HG02981 (cell line): ENCODE measurements around the gene SRSF6.
"Not testable (repeated sequence)": the region's sequence is repeated elsewhere in the genome, so short reads cannot be mapped to it uniquely, and the experiment has no call there.

Source experiments
- ATAC-seq: cut with Tn5 transposase; IDR thresholded peaks from one replicate; pipeline ENCODE4 v1.9.1; 2021; ENCODE audit warnings: mild to moderate bottlenecking, moderate library complexity; ENCODE audit not compliant: unreplicated experiment

SRSF6 gene

GRCh38 chr20:43448748-43449535 is 8.8 kb upstream of the SRSF6 start:
- no peak for ATAC-seq

- no peak for ATAC-seq
These were observed 6.6 kb upstream of the SRSF6 start for GRCh38 chr20:43450841-43451799.

GRCh38 chr20:43452404-43453126 is 5.1 kb upstream of the SRSF6 start:
- no peak for ATAC-seq

- not testable (repeated sequence) for ATAC-seq
These were observed 1.4 kb upstream of the SRSF6 start for GRCh38 chr20:43456252-43456651.

- ATAC-seq = peak; percentile 80
These were observed 672 bp upstream of the SRSF6 start for GRCh38 chr20:43456809-43457639.

- ATAC-seq = peak; percentile 2
These were observed 777 bp downstream of the SRSF6 start for GRCh38 chr20:43458422-43458924.

GRCh38 chr20:43459022-43459942 is 1.6 kb downstream of the SRSF6 start:
- ATAC-seq = no peak

GRCh38 chr20:43460172-43460829 is 2.6 kb downstream of the SRSF6 start:
- ATAC-seq = no peak

GRCh38 chr20:43460830-43461200 is 3.1 kb downstream of the SRSF6 start:
- no peak for ATAC-seq

GRCh38 chr20:43461894-43462659 is 4.4 kb downstream of the SRSF6 start:
- no peak for ATAC-seq

- ATAC-seq = no peak
These were observed 5.2 kb downstream of the SRSF6 start for GRCh38 chr20:43462660-43463526.

GRCh38 chr20:43463527-43464218 is 6.0 kb downstream of the SRSF6 start:
- ATAC-seq = no peak

- ATAC-seq = no peak
These were observed 6.6 kb downstream of the SRSF6 start for GRCh38 chr20:43464219-43464790.

GRCh38 chr20:43465625-43465943 is 7.9 kb downstream of the SRSF6 start:
- ATAC-seq = no peak

- ATAC-seq = no peak
These were observed 9.9 kb downstream of the SRSF6 start for GRCh38 chr20:43467589-43467988.
